Upper lobe of left lung (tissue), 4 donors: Measurements from ENCODE around the gene PPP1R13B.

Experiments
- CTCF ChIP-seq, 6 experiments: fragments of 450-650 bp in 4 of 6; fragments of 200-600 bp in 2 of 6; sonication (generic) in 2 of 6; IDR thresholded peaks; one replicate each; pipeline ENCODE4 v1.5.1; 2016 to 2019; ENCODE audit warnings: antibody characterized with exemption in 6 of 6
- POLR2A ChIP-seq, 4 donors: fragments of 450-650 bp; IDR thresholded peaks; one replicate each; pipeline ENCODE4 v1.5.1; 2016 to 2017; ENCODE audit warnings: antibody characterized with exemption in 4 of 4, mild to moderate bottlenecking in 2 of 4

- no peak for TF ChIP-seq CTCF (IDR thresholded peaks at IDR 0.05)
- TF ChIP-seq POLR2A (IDR thresholded peaks at IDR 0.05) = no peak
Observed at GRCh38 chr14:103699901-103700752, 147.2 kb downstream of the PPP1R13B start.
